RKO (cell line): ENCODE data around the gene ZNF692.
"Not testable (repeated sequence)": the region's sequence is repeated elsewhere in the genome, so short reads cannot be mapped to it uniquely, and the experiment has no call there.

Experiments used
- DNase-seq: peaks from one replicate; pipeline ENCODE4 v3.0.0-alpha.2; 2016; ENCODE audit warnings: low spot score

The ZNF692 gene

GRCh38 chr1:248858891-248859889 is at the start of gene ZNF692:
ZNF692 (minus strand) TSS chr1:248859085; CDS start chr1:248858309, 776 bp downstream.
- peak; percentile 98 for DNase-seq

GRCh38 chr1:248906753-248907661 is 48.1 kb upstream of the ZNF692 start:
- DNase-seq = peak; percentile 18

GRCh38 chr1:248906009-248906752 is 47.3 kb upstream of the ZNF692 start, which contains the start of gene PGBD2:
PGBD2 (plus strand) TSS chr1:248906235; CDS start chr1:248913863, 7,628 bp downstream.
- DNase-seq = peak; percentile 92

GRCh38 chr1:248905662-248906008 is 46.8 kb upstream of the ZNF692 start:
- no peak for DNase-seq

DNA sequence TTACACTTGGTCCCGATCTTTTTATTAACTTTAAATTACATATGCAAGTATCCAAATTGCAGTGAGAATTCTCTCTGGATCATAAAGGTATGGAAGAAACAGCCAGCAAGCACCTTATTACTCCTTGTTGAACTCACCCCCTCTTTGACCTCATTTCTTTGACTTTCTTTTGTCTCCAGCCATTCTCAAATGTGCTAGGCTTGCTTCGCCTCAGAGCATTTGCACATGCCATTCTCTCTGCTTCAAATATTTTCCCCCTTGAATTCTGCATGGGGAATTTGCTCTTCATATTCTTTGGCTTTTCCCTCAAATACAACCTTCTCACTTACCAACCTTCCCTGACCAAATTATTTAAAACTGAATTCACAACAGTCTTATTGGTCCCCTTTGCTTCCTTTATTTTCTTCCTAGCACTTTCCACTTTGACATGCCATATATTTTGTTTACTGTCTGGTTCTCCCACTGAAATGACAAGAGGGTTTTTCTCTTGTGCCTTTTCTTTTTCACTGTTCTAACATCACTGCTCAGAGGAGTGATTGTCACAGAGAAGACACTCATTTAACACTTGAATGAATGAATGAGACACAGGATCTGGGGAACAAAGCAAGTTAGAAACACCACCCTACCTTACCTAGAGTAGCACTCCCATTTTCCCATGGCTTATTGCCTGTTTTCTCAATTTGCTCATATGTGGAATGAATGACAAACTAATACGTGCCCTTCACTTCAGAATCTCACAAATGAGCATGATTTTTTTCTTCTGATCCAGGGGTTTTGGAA is 45.7 kb upstream of the ZNF692 start:
- no peak for DNase-seq

DNA sequence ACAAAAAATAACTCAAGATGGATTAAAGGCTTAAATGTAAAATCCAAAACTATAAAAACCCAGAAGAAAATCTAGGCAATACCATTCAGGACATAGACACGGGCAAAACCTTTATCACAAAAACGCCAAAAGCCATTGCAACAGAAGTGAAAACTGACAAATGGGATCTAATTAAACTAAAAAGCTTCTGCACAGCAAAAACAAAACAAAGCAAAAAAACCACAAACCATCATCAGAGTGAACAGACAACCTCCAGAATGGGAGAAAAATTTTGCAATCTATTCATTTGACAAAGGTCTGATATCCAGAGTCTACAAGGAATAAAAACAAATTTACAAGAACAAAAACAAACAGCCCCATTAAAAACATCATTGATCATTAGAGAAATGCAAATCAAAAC is 42.7 kb upstream of the ZNF692 start:
- no peak for DNase-seq

DNA sequence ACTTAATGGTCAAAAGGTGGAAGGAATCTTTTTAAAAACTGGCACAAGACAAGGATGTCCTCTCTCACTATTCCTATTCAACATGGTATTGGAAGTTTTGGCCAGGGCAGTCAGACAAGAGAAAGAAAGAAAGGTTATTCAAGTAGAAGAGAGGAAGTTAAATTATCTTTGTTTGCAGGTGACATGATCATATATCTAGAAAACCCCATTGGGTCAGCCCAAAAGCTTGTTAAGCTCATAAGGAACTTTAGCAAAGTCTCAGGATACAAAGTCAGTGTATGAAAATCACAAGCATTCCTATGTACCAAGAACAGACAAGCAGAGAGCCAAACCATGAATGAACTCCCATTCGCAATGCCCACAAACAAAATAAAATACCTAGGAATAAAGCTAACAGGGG is 41.8 kb upstream of the ZNF692 start:
- DNase-seq = no peak

DNA sequence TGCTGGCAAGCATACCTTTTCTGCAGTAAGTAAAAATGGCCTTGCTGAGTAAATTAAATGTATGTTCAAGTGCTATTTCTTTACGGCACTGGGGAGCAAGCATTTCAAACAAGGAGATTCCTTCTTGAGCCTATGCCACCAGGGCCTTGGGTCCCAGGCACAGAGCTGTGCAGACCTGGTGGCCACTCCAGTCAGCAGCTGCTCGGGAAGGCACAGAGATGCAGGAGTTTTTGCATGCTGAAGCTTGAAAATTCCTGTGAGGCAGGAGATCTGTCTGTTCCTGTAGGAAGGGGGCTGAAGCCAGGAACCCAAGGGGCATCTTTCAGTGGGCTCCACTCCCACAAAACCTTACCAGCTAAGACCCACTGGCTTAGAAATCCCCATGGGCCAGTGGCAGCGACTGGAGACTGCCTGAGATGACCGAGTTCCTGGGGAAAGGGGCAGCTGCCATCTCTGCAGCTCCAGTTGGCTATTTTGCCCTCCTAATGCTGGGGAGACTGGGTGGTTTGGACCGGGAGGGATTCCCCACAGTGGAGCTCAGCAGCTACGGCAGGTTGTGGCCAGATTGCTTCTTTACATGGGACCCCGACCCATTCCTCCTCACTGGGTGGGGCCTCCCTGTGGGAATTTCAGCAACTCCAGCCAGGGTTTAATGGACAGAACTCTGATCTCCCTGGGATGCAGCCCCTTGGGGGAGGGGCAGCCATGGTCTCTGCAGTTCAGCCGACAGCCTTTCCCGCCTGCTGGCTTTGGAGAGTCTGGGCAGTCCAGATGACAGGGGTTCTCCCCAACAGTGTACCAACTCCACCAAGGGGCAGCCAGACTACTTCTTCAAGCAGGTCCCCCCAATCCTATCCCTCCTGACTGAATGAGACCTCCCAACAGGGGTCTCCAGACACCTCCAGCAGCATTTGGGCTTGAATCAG is 38.8 kb upstream of the ZNF692 start:
- DNase-seq = no peak

DNA sequence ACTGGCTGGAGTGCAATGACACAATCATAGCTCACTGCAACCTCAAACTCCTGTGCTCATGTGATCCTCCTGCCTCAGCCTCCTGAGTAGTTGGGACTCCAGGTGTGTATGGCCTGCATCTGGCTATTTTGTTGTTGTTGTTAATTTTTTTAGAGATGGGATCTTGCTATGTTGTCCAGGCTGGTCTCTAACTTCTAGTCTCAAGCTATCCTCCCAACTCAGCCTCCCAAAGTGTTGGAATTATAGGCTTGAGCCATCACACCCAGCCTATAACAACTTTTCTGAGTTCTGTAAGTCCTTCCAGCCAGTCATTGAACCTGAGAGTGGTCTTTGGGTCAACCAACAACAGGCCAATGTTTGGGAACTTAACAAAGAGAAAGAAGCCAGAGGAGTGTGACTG is 36.0 kb upstream of the ZNF692 start:
- no peak for DNase-seq

DNA sequence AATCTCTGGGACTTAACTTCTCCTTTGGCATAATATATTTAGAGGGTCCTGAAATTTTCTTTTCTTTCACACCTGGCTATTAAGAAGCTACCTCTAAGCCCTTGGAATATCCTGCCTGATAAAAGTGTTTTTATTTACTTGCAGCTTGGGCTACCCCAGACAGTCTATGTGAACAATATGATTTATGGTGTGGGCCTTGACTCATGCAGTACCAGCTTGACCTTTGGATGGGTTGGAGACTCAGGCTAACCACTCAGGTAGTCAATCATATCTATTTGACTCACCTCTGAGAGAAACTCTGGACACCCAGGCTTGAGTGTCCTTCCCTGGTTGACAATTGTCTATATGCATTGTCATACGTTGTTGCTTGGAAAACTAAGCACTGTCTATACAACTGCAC is 33.7 kb upstream of the ZNF692 start:
- peak; percentile 30 for DNase-seq

GRCh38 chr1:248891758-248892157 is 32.9 kb upstream of the ZNF692 start:
- no peak for DNase-seq

GRCh38 chr1:248890549-248891498 is 31.9 kb upstream of the ZNF692 start:
- no peak for DNase-seq

DNA sequence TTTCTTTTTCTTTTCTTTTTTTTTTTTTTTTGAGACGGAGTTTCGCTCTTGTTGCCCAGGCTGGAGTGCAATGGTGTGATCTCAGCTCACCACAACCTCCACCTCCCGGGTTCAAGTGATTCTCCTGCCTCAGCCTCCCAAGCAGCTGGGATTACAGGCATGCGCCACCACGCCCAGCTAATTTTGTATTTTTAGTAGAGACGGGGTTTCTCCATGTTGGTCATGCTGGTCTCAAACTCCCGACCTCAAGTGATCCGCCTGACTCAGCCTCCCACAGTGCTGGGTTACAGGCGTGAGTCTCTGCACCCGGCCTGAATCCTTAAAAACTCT is 31.0 kb upstream of the ZNF692 start:
- not testable (repeated sequence) for DNase-seq

GRCh38 chr1:248886237-248886895 is 27.5 kb upstream of the ZNF692 start:
- DNase-seq = no peak

DNA sequence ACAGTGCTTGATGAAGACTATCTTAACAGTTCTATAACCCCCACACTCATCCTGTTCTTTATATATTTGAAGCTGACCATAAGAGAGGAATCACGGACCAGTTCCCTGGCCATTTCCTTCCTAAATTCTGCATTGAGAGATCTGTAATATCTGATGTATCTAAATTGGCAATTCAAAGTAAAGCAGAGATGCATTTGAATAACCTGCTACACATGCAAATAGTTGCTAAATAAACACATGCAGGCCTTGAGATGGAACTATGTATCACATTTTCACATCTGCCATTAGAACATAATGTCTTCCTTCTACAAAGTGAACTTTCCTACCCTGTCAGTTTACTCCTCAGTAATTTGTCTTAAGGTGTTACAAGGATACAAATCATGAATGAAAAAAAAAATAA is 26.8 kb upstream of the ZNF692 start:
- no peak for DNase-seq

DNA sequence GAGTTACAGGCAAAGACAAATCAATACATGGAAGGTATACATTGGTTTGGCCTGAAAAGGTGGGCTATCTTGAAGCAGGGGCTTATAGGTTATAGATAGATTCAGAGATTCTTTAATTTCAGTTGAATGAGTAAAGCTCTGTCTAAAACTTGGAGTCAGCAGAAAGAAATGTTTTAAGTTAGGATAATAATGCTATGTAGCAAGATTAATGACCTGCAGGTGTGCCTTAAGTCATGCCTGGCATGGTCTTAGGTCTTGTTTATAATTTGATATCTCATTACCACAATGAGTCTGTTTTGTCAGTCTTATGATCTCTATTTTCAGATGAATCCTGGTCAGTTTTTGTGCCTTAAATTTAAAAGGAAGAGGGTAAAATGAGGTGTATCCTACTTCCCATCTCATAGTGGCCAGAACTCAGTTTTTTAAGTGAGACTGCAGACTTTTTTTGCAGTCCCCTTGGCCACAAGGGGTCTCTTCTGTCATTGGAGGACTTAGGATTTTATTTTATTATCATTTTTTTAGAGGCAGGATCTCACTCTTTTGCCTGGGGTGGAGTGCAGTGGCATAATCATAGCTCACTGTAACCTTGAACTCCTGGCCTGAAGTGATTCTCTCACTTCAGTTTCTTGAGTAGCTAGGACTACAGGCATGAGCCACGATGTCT is 25.9 kb upstream of the ZNF692 start:
- peak; percentile 27 for DNase-seq

- not testable (repeated sequence) for DNase-seq
Observed at GRCh38 chr1:248882427-248882826, 23.5 kb upstream of the ZNF692 start.

DNA sequence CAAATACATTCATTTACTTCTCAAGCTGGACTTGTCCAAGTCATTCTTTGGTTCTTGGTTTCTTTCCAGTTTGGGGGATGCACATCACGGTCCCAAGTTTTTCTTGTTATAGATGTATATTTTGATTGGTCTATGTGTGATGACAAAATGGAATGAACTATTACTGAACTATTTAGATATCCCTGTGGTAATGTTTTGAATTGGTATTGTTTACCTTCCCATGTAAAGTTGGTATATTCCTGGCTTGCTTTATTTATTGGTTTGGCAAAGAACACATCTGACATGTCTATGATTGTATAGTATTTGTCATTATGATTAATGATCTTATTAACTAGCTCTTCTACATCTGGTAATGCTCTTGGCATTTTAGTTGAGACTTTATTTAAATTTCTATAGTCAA is 22.4 kb upstream of the ZNF692 start:
- DNase-seq = no peak
